K562 (cell line): Measurements from ENCODE around the gene FBLN7. TPM values are rescaled to one million over a fixed set of nuclear protein-coding genes. Genes with fewer than 3 reads are reported as not detected.

Source experiments
- BRCA1 ChIP-seq, 2 experiments: fragments of 450-650 bp in 1 of 2; sonication (generic) in 1 of 2; formaldehyde crosslinking in 1 of 2; IDR thresholded peaks; 2 replicates each; pipeline versions ENCODE4 v1.5.0 to v1.6.1; 2017 to 2020; ENCODE audit warnings: mild to moderate bottlenecking in 1 of 2, missing genetic modification reagents in 1 of 2
- EP400 ChIP-seq: fragments of 450-650 bp; IDR thresholded peaks from 2 replicates; pipeline ENCODE4 v1.6.1; 2017; ENCODE audit warnings: antibody characterized with exemption, mild to moderate bottlenecking, moderate library complexity
- GABPA ChIP-seq: fragments of 200-800 bp; sonication (Bioruptor generic); conservative IDR thresholded peaks from 2 replicates; pipeline ENCODE4 v1.6.1; 2016; ENCODE audit warnings: low read depth, missing genetic modification characterization, missing compliant biosample characterization
- MGA ChIP-seq: fragments of 450-650 bp; IDR thresholded peaks from 2 replicates; pipeline ENCODE4 v1.6.1; 2016; ENCODE audit warnings: mild to moderate bottlenecking, moderate library complexity
- NFE2 ChIP-seq: IDR thresholded peaks from 2 replicates; pipeline ENCODE4 v1.6.1; 2014; ENCODE audit warnings: antibody characterized with exemption, low read depth
- NFRKB ChIP-seq: fragments of 450-650 bp; IDR thresholded peaks from 2 replicates; pipeline ENCODE4 v1.6.1; 2016; ENCODE audit warnings: low read depth
- NR2C2 ChIP-seq, 2 experiments: fragments of 200-800 bp in 1 of 2; sonication (Bioruptor generic) in 1 of 2; sonication (generic) in 1 of 2; formaldehyde crosslinking in 1 of 2; IDR thresholded peaks; 2 replicates each; pipeline versions ENCODE4 v1.6.1 to v1.8.0; 2016 to 2022; ENCODE audit warnings: mild to moderate bottlenecking in 1 of 2, missing compliant biosample characterization in 1 of 2, missing genetic modification characterization in 1 of 2, missing genetic modification reagents in 1 of 2
- NRF1 ChIP-seq, 2 experiments: fragments of 450-650 bp; IDR thresholded peaks in 1 of 2; conservative IDR thresholded peaks in 1 of 2; 2 replicates each; pipeline ENCODE4 v1.6.1; 2014; ENCODE audit warnings: mild to moderate bottlenecking in 2 of 2
- POLR2H ChIP-seq: IDR thresholded peaks from 2 replicates; pipeline ENCODE4 v1.6.1; 2016; ENCODE audit warnings: missing genetic modification characterization, low read depth, mild to moderate bottlenecking, control low read depth, missing compliant biosample characterization, moderate library complexity
- TBP ChIP-seq: optimal IDR thresholded peaks from 2 replicates; pipeline ENCODE3; 2011; ENCODE audit warnings: low read depth, low read length, improper control_type of control experiment
- ZNF175 ChIP-seq: fragments of 200-800 bp; sonication (Bioruptor generic); IDR thresholded peaks from 2 replicates; pipeline ENCODE4 v1.6.1; 2016; ENCODE audit warnings: low read depth, mild to moderate bottlenecking, missing genetic modification characterization, missing compliant biosample characterization
- ZNF316 ChIP-seq: fragments of 450-650 bp; IDR thresholded peaks from 2 replicates; pipeline ENCODE4 v1.6.1; 2016
- ZNF695 ChIP-seq: fragments of 450-650 bp; formaldehyde crosslinking; IDR thresholded peaks from 2 replicates; pipeline ENCODE4 v1.4.0; 2020; ENCODE audit warnings: mild to moderate bottlenecking, moderate library complexity
- polyA plus RNA-seq, 8 experiments: library from polyadenylated mRNA; depleted of rRNA in 4 of 8; stranded (reverse) in 5 of 8; unstranded in 3 of 8; fragments of >200 nt; fragmentation: Nextera tagmentation in 2 of 8; fragmentation: Illumina TruSeq in 1 of 8; extraction: Ambion mirVana in 2 of 8; extraction: Trizol in 1 of 8; gene quantifications; 2 replicates each; pipeline versions ENCODE4 v1.2.1 to v1.2.3, GENCODE V29; 2011 to 2014; ENCODE audit warnings: inconsistent platforms in 1 of 8, missing spikeins in 1 of 8
- total RNA-seq, 7 experiments: library from RNA; depleted of rRNA in 6 of 7; stranded (reverse); fragments of >200 nt in 6 of 7; fragmentation: Illumina TruSeq in 2 of 7; extraction: Trizol in 2 of 7; gene quantifications; 2 replicates each; pipeline versions ENCODE4 v1.2.1 to v1.2.3, GENCODE V29; 2011 to 2021; ENCODE audit warnings: low replicate concordance in 1 of 7
- TF ChIP-seq, protein P1 (sequence below): fragments of 200-800 bp; sonication (Bioruptor generic); IDR thresholded peaks from 2 replicates; pipeline ENCODE4 v1.6.1; 2017; ENCODE audit warnings: missing genetic modification characterization, missing compliant biosample characterization

Gene FBLN7
- total and polyA plus RNA-seq, 9 of the 15 experiments (the other 6 are each of a cell fraction or from before 2014, with no cell fraction given) = 0.13 TPM; not detected in 8

DNA sequence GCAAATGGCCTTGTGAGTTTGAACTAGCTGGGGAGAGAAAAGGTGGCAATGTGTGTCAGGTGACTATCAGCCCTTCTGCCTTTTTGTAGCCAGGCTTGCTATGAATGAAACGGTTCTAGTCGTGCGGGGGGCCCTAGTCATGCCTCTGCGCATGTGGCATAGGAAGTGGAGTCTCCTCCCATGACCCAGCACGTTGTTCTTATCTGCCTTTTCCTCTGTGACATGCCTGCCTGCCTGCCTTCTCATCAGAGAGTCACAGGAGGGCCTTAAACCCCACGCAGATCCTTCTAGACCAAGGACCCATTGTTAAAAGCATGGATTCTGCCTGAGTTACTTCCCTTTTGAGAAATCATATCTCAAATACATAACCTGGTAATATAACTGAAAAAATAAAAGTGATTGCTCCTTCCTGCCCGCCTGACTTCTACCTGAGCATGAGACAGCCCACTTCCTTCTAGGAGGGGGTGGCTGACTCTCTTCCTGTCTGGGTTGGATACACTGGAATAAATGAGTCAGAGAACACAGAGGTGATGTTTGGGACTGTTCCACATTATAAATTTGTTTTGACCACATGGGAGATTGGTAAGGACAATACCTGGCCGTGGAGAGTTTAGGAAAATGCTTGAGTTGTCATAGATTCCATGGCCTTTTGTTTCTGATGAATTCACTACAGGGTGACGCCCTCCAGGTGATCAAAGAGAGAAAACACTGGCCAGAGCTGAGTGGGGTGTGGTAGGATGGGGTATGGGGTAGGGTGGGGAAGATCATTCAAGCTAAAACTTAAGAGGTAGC lies 49.8 kb downstream of the FBLN7 start (continued):
- TF ChIP-seq MGA (peak; percentile 93), TBP (peak; percentile 48), GABPA (tag) (peak; percentile 75), NR2C2 (CRISPR knock-in tag; IDR thresholded peaks at IDR 0.05) (no peak), NR2C2 (tag; IDR thresholded peaks at IDR 0.05) (peak; percentile 57), ZNF175 (CRISPR knock-in tag) (peak; percentile 76; the same call in 1 of the 2 replicates), ZNF695 (CRISPR knock-in tag) (no peak), NFE2 (peak; percentile 69), NFRKB (0 out of 2 replicates have a peak, but pooled peaks have one; percentile 35), POLR2H (tag) (peak; percentile 68; the same call in 1 of the 2 replicates), EP400 (peak; percentile 78), NRF1 (conservative IDR thresholded peaks at IDR 0.05 in 1 of 2, IDR thresholded peaks at IDR 0.05 in 1 of 2) (peak; percentile 88 to 90), ZNF316 (0 out of 2 replicates have a peak, but pooled peaks have one; percentile 8), BRCA1 (IDR thresholded peaks at IDR 0.05) (no peak), BRCA1 (CRISPR knock-in tag; IDR thresholded peaks at IDR 0.05) (no peak)
- TF ChIP-seq, protein P1, sequence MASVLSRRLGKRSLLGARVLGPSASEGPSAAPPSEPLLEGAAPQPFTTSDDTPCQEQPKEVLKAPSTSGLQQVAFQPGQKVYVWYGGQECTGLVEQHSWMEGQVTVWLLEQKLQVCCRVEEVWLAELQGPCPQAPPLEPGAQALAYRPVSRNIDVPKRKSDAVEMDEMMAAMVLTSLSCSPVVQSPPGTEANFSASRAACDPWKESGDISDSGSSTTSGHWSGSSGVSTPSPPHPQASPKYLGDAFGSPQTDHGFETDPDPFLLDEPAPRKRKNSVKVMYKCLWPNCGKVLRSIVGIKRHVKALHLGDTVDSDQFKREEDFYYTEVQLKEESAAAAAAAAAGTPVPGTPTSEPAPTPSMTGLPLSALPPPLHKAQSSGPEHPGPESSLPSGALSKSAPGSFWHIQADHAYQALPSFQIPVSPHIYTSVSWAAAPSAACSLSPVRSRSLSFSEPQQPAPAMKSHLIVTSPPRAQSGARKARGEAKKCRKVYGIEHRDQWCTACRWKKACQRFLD = peak; percentile 86
